Activated T-cell treated with anti-CD3 and anti-CD28 coated beads, Interleukin-2, amount 50 U/mL, for 24 hours (primary cell): Measurements from ENCODE around the gene YOD1.

Experiments
- DNase-seq: peaks from one replicate; pipeline ENCODE4 v3.0.0-alpha.2; 2020
- H3K27ac Mint-ChIP-seq: 2 replicates; pipeline ENCODE4 v1.8.0; 2020; ENCODE audit warnings: mild to moderate bottlenecking, mixed read lengths
- H3K27me3 Mint-ChIP-seq: 2 replicates; pipeline ENCODE4 v1.8.0; 2020; ENCODE audit warnings: mixed read lengths
- H3K36me3 Mint-ChIP-seq: 2 replicates; pipeline ENCODE4 v1.8.0; 2020; ENCODE audit warnings: low read depth, mixed read lengths
- H3K4me1 Mint-ChIP-seq: 2 replicates; pipeline ENCODE4 v1.8.0; 2020; ENCODE audit warnings: low read depth, mixed read lengths
- H3K4me3 Mint-ChIP-seq: 2 replicates; pipeline ENCODE4 v1.8.0; 2020; ENCODE audit warnings: mild to moderate bottlenecking, moderate library complexity, mixed read lengths
- H3K9me3 Mint-ChIP-seq: 2 replicates; pipeline ENCODE4 v1.8.0; 2020; ENCODE audit warnings: mixed read lengths

YOD1 gene

GRCh38 chr1:207030522-207031009 is 20.4 kb downstream of the YOD1 start:
- H3K27ac Mint-ChIP-seq, result no peak overlapping the region
- no peaks in the 10 kb centered on the region for H3K36me3 Mint-ChIP-seq
- H3K4me3 Mint-ChIP-seq, result no peak overlapping the region
- DNase-seq, result no peak
- H3K4me1 Mint-ChIP-seq, result peaks cover 2% of the 10 kb centered on the region
- H3K9me3 Mint-ChIP-seq, result no peaks in the 10 kb centered on the region
- peaks cover 54% of the 10 kb centered on the region for H3K27me3 Mint-ChIP-seq

- Mint-ChIP-seq H3K27me3 (peaks cover 54% of the 10 kb centered on the region), H3K9me3 (no peaks in the 10 kb centered on the region), H3K4me1 (peaks cover 2% of the 10 kb centered on the region), H3K36me3 (no peaks in the 10 kb centered on the region), H3K27ac (no peak overlapping the region), H3K4me3 (no peak overlapping the region)
- no peak for DNase-seq
These were observed 21.1 kb downstream of the YOD1 start for GRCh38 chr1:207029701-207030521.

GRCh38 chr1:207028884-207029650 is 21.9 kb downstream of the YOD1 start:
- DNase-seq, result no peak
- Mint-ChIP-seq H3K4me3 (no peak overlapping the region), H3K27ac (no peak overlapping the region), H3K36me3 (no peaks in the 10 kb centered on the region), H3K9me3 (no peaks in the 10 kb centered on the region), H3K27me3 (peaks cover 57% of the 10 kb centered on the region), H3K4me1 (peaks cover 6% of the 10 kb centered on the region)

- no peak overlapping the region for H3K4me3 Mint-ChIP-seq
- H3K9me3 Mint-ChIP-seq, result no peaks in the 10 kb centered on the region
- H3K4me1 Mint-ChIP-seq, result peaks cover 6% of the 10 kb centered on the region
These were observed 23.1 kb downstream of the YOD1 start for GRCh38 chr1:207027921-207028320.

GRCh38 chr1:207027206-207027777 is 23.7 kb downstream of the YOD1 start:
- H3K27ac Mint-ChIP-seq, result no peak overlapping the region
- no peak overlapping the region for H3K4me3 Mint-ChIP-seq
- no peaks in the 10 kb centered on the region for H3K36me3 Mint-ChIP-seq
- no peaks in the 10 kb centered on the region for H3K9me3 Mint-ChIP-seq
- no peak for DNase-seq
- H3K4me1 Mint-ChIP-seq, result peaks cover 6% of the 10 kb centered on the region
- H3K27me3 Mint-ChIP-seq, result peaks cover 46% of the 10 kb centered on the region

More at GRCh38 chr1:207027921-207028320, 23.1 kb downstream of the YOD1 start:
- Mint-ChIP-seq H3K27me3 (peaks cover 50% of the 10 kb centered on the region), H3K27ac (no peak overlapping the region), H3K36me3 (no peaks in the 10 kb centered on the region)
- DNase-seq, result no peak

GRCh38 chr1:207026104-207026534 is 24.9 kb downstream of the YOD1 start:
- Mint-ChIP-seq H3K4me1 (peaks cover 6% of the 10 kb centered on the region), H3K27me3 (peaks cover 38% of the 10 kb centered on the region), H3K27ac (no peak overlapping the region), H3K4me3 (no peak overlapping the region), H3K36me3 (no peaks in the 10 kb centered on the region), H3K9me3 (no peaks in the 10 kb centered on the region)
- DNase-seq, result no peak

GRCh38 chr1:207025146-207025880 is 25.7 kb downstream of the YOD1 start:
- H3K27me3 Mint-ChIP-seq, result peaks cover 34% of the 10 kb centered on the region
- DNase-seq, result no peak
- H3K27ac Mint-ChIP-seq, result no peak overlapping the region
- no peaks in the 10 kb centered on the region for H3K36me3 Mint-ChIP-seq
- no peaks in the 10 kb centered on the region for H3K9me3 Mint-ChIP-seq
- peaks cover 8% of the 10 kb centered on the region for H3K4me1 Mint-ChIP-seq
- no peak overlapping the region for H3K4me3 Mint-ChIP-seq

GRCh38 chr1:207024202-207025145 is 26.5 kb downstream of the YOD1 start:
- no peaks in the 10 kb centered on the region for H3K36me3 Mint-ChIP-seq
- H3K4me3 Mint-ChIP-seq, result no peak overlapping the region
- peaks cover 6% of the 10 kb centered on the region for H3K4me1 Mint-ChIP-seq
- peaks cover 27% of the 10 kb centered on the region for H3K27me3 Mint-ChIP-seq
- H3K27ac Mint-ChIP-seq, result no peak overlapping the region
- DNase-seq, result no peak
- no peaks in the 10 kb centered on the region for H3K9me3 Mint-ChIP-seq

GRCh38 chr1:207022996-207023679 is 27.9 kb downstream of the YOD1 start:
- no peak for DNase-seq
- H3K36me3 Mint-ChIP-seq, result no peaks in the 10 kb centered on the region
- H3K27ac Mint-ChIP-seq, result no peak overlapping the region
- H3K4me3 Mint-ChIP-seq, result no peak overlapping the region
- H3K9me3 Mint-ChIP-seq, result no peaks in the 10 kb centered on the region
- peaks cover 6% of the 10 kb centered on the region for H3K4me1 Mint-ChIP-seq
- H3K27me3 Mint-ChIP-seq, result peaks cover 22% of the 10 kb centered on the region

GRCh38 chr1:207021876-207022596 is 29.0 kb downstream of the YOD1 start:
- Mint-ChIP-seq H3K27ac (no peak overlapping the region), H3K27me3 (peaks cover 16% of the 10 kb centered on the region), H3K36me3 (no peaks in the 10 kb centered on the region), H3K4me3 (no peak overlapping the region), H3K4me1 (peaks cover 6% of the 10 kb centered on the region), H3K9me3 (no peaks in the 10 kb centered on the region)
- DNase-seq, result no peak

GRCh38 chr1:207021139-207021861 is 29.7 kb downstream of the YOD1 start:
- Mint-ChIP-seq H3K4me1 (peaks cover 6% of the 10 kb centered on the region), H3K4me3 (no peak overlapping the region), H3K27me3 (peaks cover 14% of the 10 kb centered on the region), H3K27ac (no peak overlapping the region), H3K36me3 (no peaks in the 10 kb centered on the region), H3K9me3 (no peaks in the 10 kb centered on the region)
- DNase-seq, result no peak

GRCh38 chr1:207020709-207021107 is 30.3 kb downstream of the YOD1 start:
- Mint-ChIP-seq H3K4me3 (no peak overlapping the region), H3K27me3 (peaks cover 14% of the 10 kb centered on the region), H3K9me3 (no peaks in the 10 kb centered on the region), H3K4me1 (peaks cover 10% of the 10 kb centered on the region), H3K36me3 (no peaks in the 10 kb centered on the region), H3K27ac (no peak overlapping the region)
- no peak for DNase-seq
